GM12878 (cell line): ENCODE results near the gene CILP. TPM values are rescaled to one million over a fixed set of nuclear protein-coding genes. Genes with fewer than 3 reads are reported as not detected.
A peak's percentile ranks its signal among the peaks of the same experiment; 100 is the strongest.
"Not testable (repeated sequence)": the region's sequence is repeated elsewhere in the genome, so short reads cannot be mapped to it uniquely, and the experiment has no call there.

Source experiments
- ATAC-seq: fragments of 200-7000 bp; cut with Tn5 transposase; 3 replicates; pipeline ENCODE4 v1.9.1; 2020; ENCODE audit warnings: mild to moderate bottlenecking, moderate library complexity
- BruUV-seq: library from RNA; stranded (reverse); fragments of 400-500 nt; replicated peaks from 2 replicates; lab custom pipeline; 2021; lab: Mats Ljungman, UMichigan
- CTCF ChIA-PET: fragments of 300-600 bp; sonication (Branson Sonifier 250); formaldehyde crosslinking; extraction: SDS; loops from one replicate; lab custom pipeline; 2021; ENCODE audit warnings: inconsistent platforms; lab: Yijun Ruan, JAX
- POLR2A ChIA-PET: fragments of 350-600 bp; formaldehyde crosslinking; extraction: SDS; loops from one replicate; lab custom pipeline; 2021; ENCODE audit warnings: inconsistent platforms; lab: Charles Lee
- RAD21 ChIA-PET: fragments of 300-600 bp; sonication (Branson Sonifier 250); formaldehyde crosslinking; loops from one replicate; lab custom pipeline; 2023; ENCODE audit warnings: antibody characterized with exemption; ENCODE audit not compliant: unreplicated experiment; lab: Charles Lee
- SMC1A ChIA-PET: fragments of 300-600 bp; sonication (Branson Sonifier 250); formaldehyde crosslinking; loops from one replicate; lab custom pipeline; 2023; ENCODE audit not compliant: unreplicated experiment, uncharacterized antibody; lab: Charles Lee
- DNase-seq: peaks from one replicate; pipeline ENCODE4 v3.0.0-alpha.2; 2011; ENCODE audit warnings: low read depth, low spot score
- FAIRE-seq: peaks from 3 replicates; lab custom pipeline; 2011; peaks lifted over from hg19 to GRCh38; lab: Jason Lieb, UNC
- H2AFZ ChIP-seq: 2 replicates; pipeline ENCODE4 v1.6.0; 2011; ENCODE audit warnings: low read depth, low read length, control low read depth; ENCODE audit not compliant: control insufficient read depth
- H3K27ac ChIP-seq: 2 replicates; pipeline ENCODE4 v1.5.1; 2011; ENCODE audit warnings: control low read depth; ENCODE audit not compliant: control insufficient read depth, insufficient read depth
- H3K27me3 ChIP-seq, 2 experiments: replicated peaks in 1 of 2; 2 replicates each; pipeline versions ENCODE4 v1.6.0 to v1.6.1; 2011; ENCODE audit warnings: low read length in 1 of 2; ENCODE audit not compliant: control insufficient read depth in 2 of 2, insufficient read depth in 2 of 2
- H3K36me3 ChIP-seq, 2 experiments: 2 replicates each; pipeline ENCODE4 v1.5.1; 2011; ENCODE audit warnings: low read length in 1 of 2; ENCODE audit not compliant: control insufficient read depth in 2 of 2, insufficient read depth in 2 of 2
- H3K4me1 ChIP-seq: 2 replicates; pipeline ENCODE4 v1.6.1; 2011; ENCODE audit warnings: mild to moderate bottlenecking, low read length, moderate library complexity, mixed read lengths; ENCODE audit not compliant: control insufficient read depth, insufficient read depth
- H3K4me2 ChIP-seq: 2 replicates; pipeline ENCODE4 v1.6.0; 2011; ENCODE audit warnings: control low read depth; ENCODE audit not compliant: control insufficient read depth, insufficient read depth
- H3K4me3 ChIP-seq: fragments of 200-600 bp; sonication (generic); 2 replicates; pipeline ENCODE4 v1.5.1; 2016
- H3K79me2 ChIP-seq: 2 replicates; pipeline ENCODE4 v1.6.0; 2011; ENCODE audit warnings: low read length; ENCODE audit not compliant: control insufficient read depth, insufficient read depth
- H3K9ac ChIP-seq: 2 replicates; pipeline ENCODE4 v1.8.0; 2011; ENCODE audit warnings: low read length, control low read depth, mixed read lengths; ENCODE audit not compliant: control insufficient read depth, insufficient read depth
- H3K9me3 ChIP-seq: replicated peaks from 3 replicates; pipeline ENCODE4 v1.5.1; 2011; ENCODE audit warnings: mild to moderate bottlenecking, low read length; ENCODE audit not compliant: control insufficient read depth, insufficient read depth
- H4K20me1 ChIP-seq: 2 replicates; pipeline ENCODE4 v1.6.0; 2011; ENCODE audit not compliant: control insufficient read depth, insufficient read depth
- EP300 ChIP-seq, 2 experiments: fragments of 150-350 bp in 1 of 2; IDR thresholded peaks; 2 replicates each; pipeline ENCODE4 v1.6.1; 2011 to 2012; ENCODE audit warnings: low read depth in 2 of 2, low read length in 2 of 2, borderline replicate concordance in 1 of 2, improper control_type of control experiment in 1 of 2, inconsistent platforms in 1 of 2; ENCODE audit not compliant: control insufficient read depth in 1 of 2
- EZH2 ChIP-seq: IDR thresholded peaks from 2 replicates; pipeline ENCODE4 v1.6.1; 2012; ENCODE audit warnings: low read depth, mild to moderate bottlenecking, control low read depth, inconsistent platforms, low read length, borderline replicate concordance; ENCODE audit not compliant: control insufficient read depth
- HCFC1 ChIP-seq: fragments of 150-350 bp; IDR thresholded peaks from 2 replicates; pipeline ENCODE4 v1.6.1; 2014; ENCODE audit warnings: low read length
- IRF5 ChIP-seq: fragments of 450-650 bp; IDR thresholded peaks from 2 replicates; pipeline ENCODE4 v1.6.1; 2017; ENCODE audit warnings: borderline replicate concordance
- MTA2 ChIP-seq: fragments of 450-650 bp; IDR thresholded peaks from 2 replicates; pipeline ENCODE4 v1.6.1; 2016; ENCODE audit warnings: low read depth, mild to moderate bottlenecking, moderate library complexity
- NBN ChIP-seq: fragments of 450-650 bp; IDR thresholded peaks from 2 replicates; pipeline ENCODE4 v1.6.1; 2016
- ZBTB40 ChIP-seq: fragments of 450-650 bp; IDR thresholded peaks from 2 replicates; pipeline ENCODE4 v1.6.1; 2016; ENCODE audit warnings: mild to moderate bottlenecking, moderate library complexity, borderline replicate concordance
- WGBS: methylation state at CpG from one replicate; pipeline ENCODE4 v1.1.6; 2016; ENCODE audit warnings: low lambda C conversion rate; ENCODE audit not compliant: insufficient replicate concordance, insufficient coverage; ENCODE audit errors: missing lambda C conversion rate; 5-methylcytosine and 5-hydroxymethylcytosine counted together
- in situ Hi-C: fragments of 300-500 bp; cut with MboI; formaldehyde crosslinking; loops from 9 replicates; pipeline ENCODE4 v1.14.3; 2018; ENCODE audit warnings: mixed read lengths
- intact Hi-C: fragments of 100-400 bp; cut with micrococcal nuclease; formaldehyde crosslinking; loops from one replicate; pipeline ENCODE4 v1.14.2; 2022; ENCODE audit not compliant: unreplicated experiment
- polyA plus RNA-seq, 11 experiments: library from polyadenylated mRNA; depleted of rRNA in 4 of 11; unstranded in 6 of 11; stranded (reverse) in 5 of 11; fragments of >200 nt; fragmentation: Nextera tagmentation in 4 of 11; fragmentation: Illumina TruSeq in 1 of 11; extraction: Ambion mirVana in 4 of 11; extraction: Trizol in 1 of 11; gene quantifications; 1 replicate in 1 of 11; 2 replicates in 10 of 11; pipeline versions ENCODE4 v1.2.1 to v1.2.3, GENCODE V29; 2011 to 2016; ENCODE audit warnings: inconsistent platforms in 2 of 11, missing spikeins in 2 of 11, low read depth in 1 of 11
- total RNA-seq, 4 experiments: library from RNA; depleted of rRNA in 3 of 4; stranded (reverse); fragments of >200 nt in 3 of 4; fragmentation: Illumina TruSeq in 1 of 4; extraction: Trizol in 1 of 4; gene quantifications; 2 replicates each; pipeline versions ENCODE4 v1.2.1 to v1.2.3, GENCODE V29; 2013 to 2021
- TF ChIP-seq, protein P1 (sequence below), 3 experiments: IDR thresholded peaks in 2 of 3; conservative IDR thresholded peaks in 1 of 3; 2 replicates each; pipeline ENCODE4 v1.5.1; 2011; ENCODE audit warnings: low read depth in 3 of 3, low read length in 3 of 3, mild to moderate bottlenecking in 3 of 3, control low read depth in 2 of 3, moderate library complexity in 2 of 3, inconsistent platforms in 1 of 3, mixed read lengths in 1 of 3; ENCODE audit not compliant: control insufficient read depth in 2 of 3, insufficient read depth in 1 of 3; ENCODE audit errors: extremely low read depth in 1 of 3

The CILP gene
- total and polyA plus RNA-seq, 10 of the 15 experiments (the other 5 are each of a cell fraction or from before 2014, with no cell fraction given): 0.03 to 0.06 (median 0.04) TPM; not detected in 4

DNA sequence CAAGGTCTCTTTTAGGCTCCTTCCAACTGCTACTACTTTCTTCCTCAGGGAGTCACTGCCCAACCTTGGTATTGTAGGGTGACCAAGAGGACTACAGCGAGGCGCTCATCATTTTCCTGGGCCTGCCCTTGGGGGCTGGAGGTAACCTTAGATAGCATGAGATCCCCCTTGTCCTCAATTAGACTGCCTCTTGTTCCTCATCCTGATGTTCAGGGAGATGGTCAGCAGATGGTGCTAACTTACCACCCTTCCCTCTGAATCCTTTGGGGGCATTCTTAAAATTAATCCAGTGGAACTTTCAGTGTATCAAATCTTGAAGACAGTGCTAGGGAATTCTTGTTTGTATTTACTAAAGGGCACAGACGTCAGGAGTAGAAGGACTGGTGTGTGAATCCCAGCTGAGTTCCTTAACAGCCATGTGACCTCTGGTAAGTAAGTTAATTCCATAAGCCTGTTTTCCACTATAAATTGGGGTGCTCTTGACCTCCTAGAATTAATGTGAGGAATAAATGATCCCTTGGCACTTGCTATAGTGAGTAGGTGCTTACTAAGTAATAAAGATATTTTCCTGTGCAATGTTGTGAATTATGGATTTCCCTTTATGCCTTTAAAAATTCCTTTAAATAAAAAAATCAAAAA is 22.1 kb downstream of the CILP start (continued):
- no peak for TF ChIP-seq ZBTB40
- peak; percentile 30; the same call in 1 of the 2 replicates for TF ChIP-seq NBN
- TF ChIP-seq EZH2: no peak
- no peak for TF ChIP-seq HCFC1
- TF ChIP-seq EP300 (IDR thresholded peaks at IDR 0.05; ENCODE audit: borderline replicate concordance in 1 of 2, control insufficient read depth in 1 of 2, low read depth in 2 of 2, low read length in 2 of 2): no peak
- TF ChIP-seq IRF5: no peak
- TF ChIP-seq, protein P1, sequence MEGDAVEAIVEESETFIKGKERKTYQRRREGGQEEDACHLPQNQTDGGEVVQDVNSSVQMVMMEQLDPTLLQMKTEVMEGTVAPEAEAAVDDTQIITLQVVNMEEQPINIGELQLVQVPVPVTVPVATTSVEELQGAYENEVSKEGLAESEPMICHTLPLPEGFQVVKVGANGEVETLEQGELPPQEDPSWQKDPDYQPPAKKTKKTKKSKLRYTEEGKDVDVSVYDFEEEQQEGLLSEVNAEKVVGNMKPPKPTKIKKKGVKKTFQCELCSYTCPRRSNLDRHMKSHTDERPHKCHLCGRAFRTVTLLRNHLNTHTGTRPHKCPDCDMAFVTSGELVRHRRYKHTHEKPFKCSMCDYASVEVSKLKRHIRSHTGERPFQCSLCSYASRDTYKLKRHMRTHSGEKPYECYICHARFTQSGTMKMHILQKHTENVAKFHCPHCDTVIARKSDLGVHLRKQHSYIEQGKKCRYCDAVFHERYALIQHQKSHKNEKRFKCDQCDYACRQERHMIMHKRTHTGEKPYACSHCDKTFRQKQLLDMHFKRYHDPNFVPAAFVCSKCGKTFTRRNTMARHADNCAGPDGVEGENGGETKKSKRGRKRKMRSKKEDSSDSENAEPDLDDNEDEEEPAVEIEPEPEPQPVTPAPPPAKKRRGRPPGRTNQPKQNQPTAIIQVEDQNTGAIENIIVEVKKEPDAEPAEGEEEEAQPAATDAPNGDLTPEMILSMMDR (IDR thresholded peaks at IDR 0.05 in 2 of 3, conservative IDR thresholded peaks at IDR 0.05 in 1 of 3; ENCODE audit: control insufficient read depth in 2 of 3, extremely low read depth in 1 of 3, insufficient read depth in 1 of 3, low read depth in 3 of 3, low read length in 3 of 3): peak; percentile 59 to 84 (median 63); a peak in 5 of 6 replicates
- TF ChIP-seq MTA2: no peak

DNA sequence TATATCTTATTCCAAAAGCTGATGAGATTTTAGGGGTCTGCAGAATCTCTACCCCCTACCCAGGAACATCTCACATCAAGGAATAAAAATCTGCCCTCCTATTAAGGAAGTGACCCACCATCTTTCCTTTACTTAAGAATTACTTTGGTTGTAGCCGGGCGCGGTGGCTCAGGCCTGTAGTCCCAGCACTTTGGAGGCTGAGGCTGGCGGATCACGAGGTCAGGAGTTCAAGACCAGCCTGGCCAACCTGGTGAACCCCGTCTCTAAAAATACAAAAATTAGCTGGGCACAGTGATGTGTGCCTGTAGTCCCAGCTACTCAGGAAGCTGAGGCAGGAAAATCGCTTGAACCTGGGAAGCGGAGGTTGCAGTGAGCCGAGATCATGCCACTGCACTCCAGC is 22.8 kb downstream of the CILP start:
- in situ Hi-C loops: loop anchor here (5.0 kb wide), 1 partner anchor 109 kb away; the partner anchor contains the start of gene RNU5A-1
- not testable (repeated sequence) for H3K27ac ChIP-seq, H3K4me3 ChIP-seq, BruUV-seq, ATAC-seq, H3K27me3 ChIP-seq, H3K4me2 ChIP-seq, H3K9ac ChIP-seq, DNase-seq, H3K9me3 ChIP-seq, H2AFZ ChIP-seq, H3K4me1 ChIP-seq, FAIRE-seq, H4K20me1 ChIP-seq, H3K36me3 ChIP-seq
- ChIA-PET CTCF (interaction anchor here (0.9 to 2.9 kb wide), 6 partner anchors 24 to 116 kb away, joined by 3 to 26 read pairs (median 4); partner anchors contain the start of gene RNU5B-1), SMC1A (interaction anchor here (1.3 to 1.7 kb wide), 2 partner anchors 82 to 116 kb away, joined by 4 to 5 read pairs; partner anchors contain the start of gene RNU5B-1), RAD21 (interaction anchor here (0.7 to 1.1 kb wide), 3 partner anchors 85 to 110 kb away, joined by 3 read pairs; no protein-coding TSS in a partner anchor), POLR2A (interaction anchor here (0.6 kb wide), 1 partner anchor 83 kb away, joined by 3 read pairs; no protein-coding TSS in a partner anchor)
- intact Hi-C loops: loop anchor here (2.0 kb wide), 1 partner anchor 116 kb away; the partner anchor contains the start of gene RNU5B-1
- peaks cover 16% of the 10 kb centered on the region for H3K79me2 ChIP-seq
- 74% methylated on average over 8 of the region's 9 CpGs for WGBS
